Stimulated activated memory B cell treated with anti-CD40 and anti-IgM and Interleukin-4, amounts not matched to agents 10 μg/mL and 1 μg/mL and 100 μg/mL, for 72 hours (primary cell): ENCODE measurements around the gene CPNE7.

Experiments
- ATAC-seq: fragments of 150-1000 bp; cut with Tn5 transposase; 2 replicates; pipeline ENCODE4 v1.10.0; 2021
- H3K27ac Mint-ChIP-seq: one replicate; pipeline ENCODE4 v1.8.0; 2022; ENCODE audit warnings: mild to moderate bottlenecking, mixed read lengths
- H3K27me3 Mint-ChIP-seq: one replicate; pipeline ENCODE4 v1.8.0; 2022; ENCODE audit warnings: mixed read lengths
- H3K36me3 Mint-ChIP-seq: one replicate; pipeline ENCODE4 v1.8.0; 2022; ENCODE audit warnings: mixed read lengths
- H3K4me1 Mint-ChIP-seq: one replicate; pipeline ENCODE4 v1.8.0; 2022; ENCODE audit warnings: mixed read lengths
- H3K4me3 Mint-ChIP-seq: one replicate; pipeline ENCODE4 v1.8.0; 2022; ENCODE audit warnings: mild to moderate bottlenecking, moderate library complexity, mixed read lengths
- H3K9me3 Mint-ChIP-seq: one replicate; pipeline ENCODE4 v1.8.0; 2022; ENCODE audit warnings: mixed read lengths

Gene CPNE7

GRCh38 chr16:89545831-89546574 lies 29.6 kb upstream of the CPNE7 start:
- Mint-ChIP-seq H3K27me3 (no peaks in the 10 kb centered on the region), H3K27ac (no peak overlapping the region), H3K36me3 (peaks cover 70% of the 10 kb centered on the region), H3K9me3 (no peaks in the 10 kb centered on the region), H3K4me3 (no peak overlapping the region), H3K4me1 (peaks cover 12% of the 10 kb centered on the region)
- no peak for ATAC-seq

DNA sequence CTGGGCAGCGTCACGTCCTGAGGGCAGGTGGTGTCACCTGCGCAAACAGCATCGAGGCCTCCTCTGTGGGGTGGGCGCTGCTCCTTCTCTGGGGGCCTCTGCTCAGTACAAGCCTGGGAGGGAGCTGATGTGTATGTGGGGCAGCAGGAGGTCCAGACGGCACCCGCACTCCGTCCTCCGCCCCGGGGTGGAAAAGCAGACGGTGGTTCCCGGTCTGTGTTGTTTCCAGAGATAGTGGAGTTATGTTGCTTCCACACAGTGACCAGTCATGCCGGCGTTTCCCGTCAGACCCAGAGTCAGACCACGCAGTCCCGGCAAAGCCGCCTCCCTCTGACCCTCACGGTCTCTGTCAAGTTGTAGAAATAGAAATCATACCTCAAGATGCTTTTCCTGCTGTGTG lies 28.8 kb upstream of the CPNE7 start:
- no peaks in the 10 kb centered on the region for H3K9me3 Mint-ChIP-seq
- H3K4me1 Mint-ChIP-seq, result peaks cover 12% of the 10 kb centered on the region
- H3K27me3 Mint-ChIP-seq, result no peaks in the 10 kb centered on the region
- peaks cover 73% of the 10 kb centered on the region for H3K36me3 Mint-ChIP-seq
- H3K4me3 Mint-ChIP-seq, result no peak overlapping the region
- no peak for ATAC-seq
- no peak overlapping the region for H3K27ac Mint-ChIP-seq

DNA sequence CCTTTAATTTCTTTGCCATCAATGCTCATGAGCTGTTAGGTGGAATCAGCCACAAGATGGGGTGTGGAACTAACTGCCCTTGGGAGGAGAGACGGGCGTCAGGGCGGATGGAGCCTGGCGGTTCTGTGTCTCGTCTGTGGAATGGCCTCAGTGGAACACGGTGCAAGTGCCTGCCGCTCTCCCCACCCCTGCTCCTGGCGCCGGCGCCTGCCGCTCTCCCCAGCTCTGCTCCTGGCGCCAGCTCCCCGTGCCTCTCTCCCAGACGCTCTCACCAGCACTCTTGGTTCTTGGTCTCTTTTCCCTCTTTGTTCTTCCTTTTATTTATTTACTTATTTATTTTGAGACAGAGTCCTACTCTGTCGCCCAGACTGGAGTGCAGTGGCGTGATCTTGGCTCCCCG lies 28.3 kb upstream of the CPNE7 start:
- Mint-ChIP-seq H3K4me3 (no peak overlapping the region), H3K36me3 (peaks cover 77% of the 10 kb centered on the region), H3K9me3 (no peaks in the 10 kb centered on the region), H3K27ac (no peak overlapping the region), H3K4me1 (peaks cover 12% of the 10 kb centered on the region), H3K27me3 (no peaks in the 10 kb centered on the region)
- ATAC-seq, result no peak

DNA sequence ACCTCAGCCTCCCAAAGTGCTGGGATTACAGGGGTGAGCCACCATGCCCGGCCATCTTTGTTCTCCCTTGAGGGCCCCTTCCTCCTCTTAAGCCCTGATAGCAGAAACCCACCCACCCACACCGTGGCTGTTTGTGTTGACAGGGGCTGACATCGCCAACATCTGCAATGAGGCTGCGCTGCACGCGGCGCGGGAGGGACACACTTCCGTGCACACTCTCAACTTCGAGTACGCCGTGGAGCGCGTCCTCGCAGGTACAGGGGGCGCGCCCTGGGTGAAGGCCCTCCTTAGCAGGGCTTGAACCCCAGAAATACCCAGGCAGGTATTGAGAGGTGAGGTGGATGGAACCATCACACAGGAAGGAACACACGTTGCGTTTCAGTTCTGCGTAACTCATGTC lies 27.7 kb upstream of the CPNE7 start:
- ATAC-seq, result no peak
- H3K4me1 Mint-ChIP-seq, result peaks cover 12% of the 10 kb centered on the region
- no peaks in the 10 kb centered on the region for H3K9me3 Mint-ChIP-seq
- peaks cover 77% of the 10 kb centered on the region for H3K36me3 Mint-ChIP-seq
- H3K27ac Mint-ChIP-seq, result no peak overlapping the region
- no peak overlapping the region for H3K4me3 Mint-ChIP-seq
- no peaks in the 10 kb centered on the region for H3K27me3 Mint-ChIP-seq

GRCh38 chr16:89548344-89549006 lies 27.1 kb upstream of the CPNE7 start:
- Mint-ChIP-seq H3K27ac (no peak overlapping the region), H3K4me3 (no peak overlapping the region), H3K4me1 (peaks cover 12% of the 10 kb centered on the region), H3K27me3 (no peaks in the 10 kb centered on the region), H3K9me3 (no peaks in the 10 kb centered on the region), H3K36me3 (peaks cover 75% of the 10 kb centered on the region)
- peak; percentile 24 for ATAC-seq

DNA sequence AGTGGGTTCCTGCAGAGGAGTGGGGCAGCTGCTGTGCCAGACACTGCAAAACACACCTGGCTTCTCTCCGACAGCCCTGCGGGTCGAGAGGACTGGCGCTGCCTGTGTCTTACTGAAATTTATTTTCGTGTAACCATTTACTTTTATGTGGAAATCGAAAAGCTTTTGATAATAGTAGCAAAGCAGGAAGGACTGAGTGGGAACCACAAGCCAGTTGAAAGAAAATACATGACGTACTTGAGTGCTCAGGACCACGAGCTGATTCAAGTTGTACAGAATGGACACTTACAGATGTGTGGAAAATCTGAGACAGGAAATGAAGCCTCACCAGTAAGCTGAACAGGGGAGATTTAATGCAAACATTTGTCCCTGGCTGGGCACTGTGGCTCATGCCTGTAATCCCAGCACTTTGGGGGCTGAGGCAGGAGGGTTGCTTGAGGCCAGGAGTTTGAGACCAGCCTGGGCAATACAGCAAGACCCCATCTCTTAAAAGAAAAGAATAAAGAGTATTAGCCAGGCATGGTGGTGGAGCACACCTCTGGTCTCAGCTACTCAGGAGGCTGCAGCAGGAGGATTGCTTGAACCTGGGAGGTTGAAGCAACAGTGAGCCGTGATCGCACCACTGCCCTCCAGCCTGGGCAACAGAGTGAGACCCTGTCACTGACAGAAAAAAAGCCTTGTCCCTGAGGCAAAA lies 26.4 kb upstream of the CPNE7 start:
- no peak for ATAC-seq
- no peaks in the 10 kb centered on the region for H3K9me3 Mint-ChIP-seq
- H3K36me3 Mint-ChIP-seq, result peaks cover 76% of the 10 kb centered on the region
- no peaks in the 10 kb centered on the region for H3K27me3 Mint-ChIP-seq
- H3K4me3 Mint-ChIP-seq, result no peak overlapping the region
- no peak overlapping the region for H3K27ac Mint-ChIP-seq
- peaks cover 12% of the 10 kb centered on the region for H3K4me1 Mint-ChIP-seq

GRCh38 chr16:89550421-89551007 lies 25.0 kb upstream of the CPNE7 start:
- H3K4me1 Mint-ChIP-seq, result peaks cover 12% of the 10 kb centered on the region
- H3K4me3 Mint-ChIP-seq, result no peak overlapping the region
- H3K27me3 Mint-ChIP-seq, result no peaks in the 10 kb centered on the region
- no peak overlapping the region for H3K27ac Mint-ChIP-seq
- no peak for ATAC-seq
- peaks cover 73% of the 10 kb centered on the region for H3K36me3 Mint-ChIP-seq
- no peaks in the 10 kb centered on the region for H3K9me3 Mint-ChIP-seq

DNA sequence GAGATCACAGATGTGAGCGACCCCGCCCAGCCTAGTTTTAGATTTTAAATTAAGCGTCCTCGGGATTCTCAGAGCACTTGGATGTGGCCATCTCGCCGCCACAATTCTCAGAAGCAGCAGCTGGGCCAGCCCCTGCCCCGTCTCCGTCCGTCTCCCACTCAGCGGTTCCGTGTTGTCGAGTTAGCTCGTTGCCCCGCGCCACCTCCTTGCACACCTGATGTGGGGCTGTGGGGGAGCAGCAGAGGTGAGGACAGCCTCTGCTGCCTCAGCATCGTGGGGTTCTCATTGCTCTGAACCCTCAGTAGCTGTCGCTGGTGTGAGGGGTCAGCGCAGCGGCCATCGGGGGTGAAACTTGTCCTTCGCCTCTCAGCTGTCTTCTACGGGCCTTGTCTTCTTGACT lies 23.2 kb upstream of the CPNE7 start:
- Mint-ChIP-seq H3K4me3 (no peak overlapping the region), H3K27ac (no peak overlapping the region), H3K36me3 (peaks cover 76% of the 10 kb centered on the region), H3K9me3 (no peaks in the 10 kb centered on the region), H3K4me1 (peaks cover 12% of the 10 kb centered on the region), H3K27me3 (no peaks in the 10 kb centered on the region)
- ATAC-seq, result no peak

DNA sequence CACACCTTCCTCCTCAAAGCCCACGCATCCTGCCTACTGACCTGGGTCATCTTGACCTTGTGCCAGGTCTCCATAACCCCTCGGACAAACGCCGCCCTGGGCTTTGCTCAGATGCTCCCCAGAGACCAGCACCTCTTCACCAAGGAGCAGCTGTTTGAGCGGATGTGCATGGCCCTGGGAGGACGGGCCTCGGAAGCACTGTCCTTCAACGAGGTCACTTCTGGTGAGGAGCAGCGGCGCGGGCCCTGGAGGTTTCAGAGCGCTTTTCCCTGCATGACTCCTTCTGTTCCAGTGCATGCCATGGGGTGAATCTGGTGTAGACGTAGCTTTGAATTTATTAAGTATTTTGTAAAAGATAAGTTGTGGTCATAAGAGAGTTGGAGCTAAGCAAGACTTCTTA lies 22.6 kb upstream of the CPNE7 start:
- peaks cover 70% of the 10 kb centered on the region for H3K36me3 Mint-ChIP-seq
- ATAC-seq, result no peak
- H3K9me3 Mint-ChIP-seq, result no peaks in the 10 kb centered on the region
- no peak overlapping the region for H3K27ac Mint-ChIP-seq
- H3K4me3 Mint-ChIP-seq, result no peak overlapping the region
- peaks cover 18% of the 10 kb centered on the region for H3K4me1 Mint-ChIP-seq
- H3K27me3 Mint-ChIP-seq, result no peaks in the 10 kb centered on the region

DNA sequence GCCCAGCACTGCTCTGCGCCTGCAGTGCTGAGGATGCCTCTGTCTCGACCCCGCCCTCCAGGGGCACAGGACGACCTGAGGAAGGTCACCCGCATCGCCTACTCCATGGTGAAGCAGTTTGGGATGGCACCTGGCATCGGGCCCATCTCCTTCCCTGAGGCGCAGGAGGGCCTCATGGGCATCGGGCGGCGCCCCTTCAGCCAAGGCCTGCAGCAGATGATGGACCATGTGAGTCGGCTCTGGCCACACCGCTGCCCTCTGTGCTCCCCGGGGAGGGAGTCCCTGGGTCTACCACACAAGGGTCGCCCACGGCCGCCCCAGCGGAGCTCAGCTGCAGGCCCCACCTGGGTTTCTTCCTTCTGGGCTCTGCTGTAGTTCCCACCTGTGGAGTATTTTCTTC lies 21.8 kb upstream of the CPNE7 start:
- no peaks in the 10 kb centered on the region for H3K27me3 Mint-ChIP-seq
- H3K36me3 Mint-ChIP-seq, result peaks cover 62% of the 10 kb centered on the region
- ATAC-seq, result no peak
- peaks cover 13% of the 10 kb centered on the region for H3K4me1 Mint-ChIP-seq
- no peak overlapping the region for H3K27ac Mint-ChIP-seq
- H3K9me3 Mint-ChIP-seq, result no peaks in the 10 kb centered on the region
- H3K4me3 Mint-ChIP-seq, result no peak overlapping the region

DNA sequence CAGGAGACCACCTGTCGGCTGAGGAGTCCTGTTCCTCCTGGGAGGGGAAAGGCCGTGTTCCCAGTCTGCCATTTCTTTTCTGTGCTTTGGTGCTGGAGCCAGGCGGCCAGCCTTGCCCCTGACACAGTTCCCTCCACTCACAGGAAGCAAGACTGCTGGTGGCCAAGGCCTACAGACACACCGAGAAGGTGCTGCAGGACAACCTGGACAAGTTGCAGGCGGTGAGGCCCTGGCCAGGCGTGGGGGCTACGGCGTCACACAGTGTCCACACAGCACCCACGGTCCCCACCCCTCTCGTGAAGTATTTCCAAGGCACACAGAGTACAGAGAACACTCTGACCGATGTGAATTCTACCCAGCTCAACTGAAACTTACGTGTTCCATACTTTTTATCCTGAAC lies 21.2 kb upstream of the CPNE7 start:
- Mint-ChIP-seq H3K4me3 (no peak overlapping the region), H3K36me3 (peaks cover 56% of the 10 kb centered on the region), H3K4me1 (peaks cover 9% of the 10 kb centered on the region), H3K9me3 (no peaks in the 10 kb centered on the region), H3K27ac (no peak overlapping the region), H3K27me3 (no peaks in the 10 kb centered on the region)
- no peak for ATAC-seq

GRCh38 chr16:89555265-89555664 lies 20.3 kb upstream of the CPNE7 start:
- ATAC-seq, result no peak
- Mint-ChIP-seq H3K9me3 (no peaks in the 10 kb centered on the region), H3K27ac (no peak overlapping the region), H3K27me3 (no peaks in the 10 kb centered on the region), H3K4me1 (peaks cover 15% of the 10 kb centered on the region), H3K4me3 (no peak overlapping the region), H3K36me3 (peaks cover 47% of the 10 kb centered on the region)

- no peaks in the 10 kb centered on the region for H3K27me3 Mint-ChIP-seq
- H3K36me3 Mint-ChIP-seq, result peaks cover 41% of the 10 kb centered on the region
- peaks cover 15% of the 10 kb centered on the region for H3K4me1 Mint-ChIP-seq
- no peak overlapping the region for H3K4me3 Mint-ChIP-seq
- no peak for ATAC-seq
- no peaks in the 10 kb centered on the region for H3K9me3 Mint-ChIP-seq
- no peak overlapping the region for H3K27ac Mint-ChIP-seq
These were observed 19.8 kb upstream of the CPNE7 start for GRCh38 chr16:89555780-89556179.

GRCh38 chr16:89556750-89557689 lies 18.5 kb upstream of the CPNE7 start:
- Mint-ChIP-seq H3K9me3 (no peaks in the 10 kb centered on the region), H3K4me1 (peaks cover 22% of the 10 kb centered on the region), H3K27ac (no peak overlapping the region), H3K36me3 (peaks cover 37% of the 10 kb centered on the region), H3K4me3 (no peak overlapping the region), H3K27me3 (no peaks in the 10 kb centered on the region)
- peak; percentile 50 for ATAC-seq
